ENCODE data around the gene GNA12.
"Not testable (repeated sequence)": the region's sequence is repeated elsewhere in the genome, so short reads cannot be mapped to it uniquely, and the experiment has no call there.

Gene GNA12

DNA sequence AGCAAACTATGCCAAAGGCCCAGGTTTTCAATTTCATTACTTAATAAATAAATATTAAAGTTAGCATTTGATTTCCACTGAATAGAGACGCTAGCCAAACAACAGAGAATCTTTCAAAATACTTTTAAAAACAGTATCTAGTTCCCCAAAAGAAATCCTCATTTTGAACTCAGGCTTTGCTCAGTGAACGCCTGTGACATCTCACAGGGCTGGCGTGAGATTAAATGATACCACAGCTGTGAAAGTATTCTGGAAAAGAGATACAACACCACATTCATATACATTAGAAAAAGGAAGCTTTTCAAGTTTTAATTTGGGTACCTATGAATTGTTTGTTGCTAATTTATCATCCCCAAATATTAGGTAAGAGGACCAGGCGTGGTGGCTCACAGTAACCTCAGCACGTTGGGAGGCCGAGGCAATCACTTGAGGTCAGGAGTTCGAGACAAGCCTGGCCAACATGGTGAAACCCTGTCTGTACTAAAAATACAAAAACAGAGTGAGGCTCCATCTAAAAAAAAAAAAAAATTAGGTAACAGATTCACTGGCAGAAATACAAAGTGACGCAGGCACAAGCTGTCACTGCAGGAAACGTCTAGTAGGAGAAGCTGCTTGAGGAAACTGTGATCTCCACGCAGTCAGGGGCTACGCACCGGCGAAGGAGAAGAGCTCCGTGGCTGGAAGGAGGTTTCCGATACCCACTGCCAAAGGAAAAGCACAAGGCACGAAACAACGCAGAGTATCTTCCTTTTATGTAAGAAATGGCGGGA is 106.2 kb downstream of the GNA12 start:
- TF ChIP-seq CTCF (IDR thresholded peaks at IDR 0.05; ENCODE audit: low read depth, low read length): no peak
- H3K4me3 ChIP-seq (ENCODE audit: low read depth, low read length): no peak overlapping the region

DNA sequence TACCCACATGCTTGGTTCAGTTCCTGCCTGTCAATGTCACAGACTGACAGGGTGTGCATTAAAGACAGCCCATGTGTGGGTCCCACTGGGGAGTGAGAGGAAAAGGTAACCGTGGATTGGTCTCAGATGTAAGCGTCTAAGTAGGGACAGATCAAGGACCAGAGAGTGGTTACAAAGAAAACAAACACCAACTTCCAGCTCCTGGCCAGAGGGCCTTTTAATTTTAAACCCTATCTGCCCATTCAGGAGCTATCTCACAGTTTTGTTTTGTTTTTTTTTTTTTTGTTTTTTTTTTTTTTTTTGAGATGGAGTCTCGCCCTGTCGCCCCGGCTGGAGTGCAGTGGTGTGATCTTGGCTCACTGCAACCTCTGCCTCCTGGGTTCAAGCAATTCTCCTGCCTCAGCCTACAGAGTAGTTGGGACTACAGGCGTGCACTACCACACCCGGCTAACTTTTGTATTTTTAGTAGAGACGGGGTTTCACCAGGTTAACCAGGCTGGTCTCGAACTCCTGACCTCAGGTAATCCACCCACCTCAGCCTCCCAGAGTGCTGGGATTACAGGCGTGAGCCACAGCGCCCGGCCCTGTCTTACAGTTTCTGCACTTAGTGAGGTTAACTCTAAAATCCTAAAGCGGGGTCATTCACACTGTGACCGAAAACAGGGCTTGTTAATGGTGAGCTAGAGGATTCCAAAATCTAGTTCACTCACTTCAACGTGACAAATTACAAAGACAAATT is 106.9 kb downstream of the GNA12 start:
- not testable (repeated sequence) for H3K4me3 ChIP-seq (ENCODE audit: low read depth, low read length)

DNA sequence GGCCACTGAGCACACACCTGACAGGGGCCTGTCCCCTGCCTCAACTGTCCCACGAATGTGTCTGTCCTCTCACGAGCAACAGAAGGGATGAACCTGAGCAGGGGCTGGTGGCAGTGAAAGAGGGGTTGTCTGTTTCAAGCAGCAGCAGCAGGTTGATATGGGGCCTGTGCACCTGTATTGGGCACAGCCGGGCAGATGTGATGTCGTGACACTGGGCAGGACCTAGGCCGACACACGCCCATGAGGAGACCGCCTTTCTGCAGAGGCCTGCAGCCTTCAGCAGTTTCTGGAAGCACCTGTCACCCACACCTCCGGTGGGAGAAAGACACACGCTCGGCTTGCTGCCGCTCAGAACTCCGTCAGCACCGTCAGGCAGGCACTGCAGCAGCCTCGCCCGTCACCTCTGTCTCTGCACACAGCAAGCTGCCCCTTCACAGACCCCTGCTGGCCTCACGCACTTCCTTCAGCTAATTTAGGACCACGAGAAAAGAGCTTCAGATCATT is 107.6 kb downstream of the GNA12 start:
- TF ChIP-seq CTCF (IDR thresholded peaks at IDR 0.05; ENCODE audit: low read depth, low read length): no peak
- H3K4me3 ChIP-seq (ENCODE audit: low read depth, low read length): no peak overlapping the region

- no peak for TF ChIP-seq CTCF (IDR thresholded peaks at IDR 0.05; ENCODE audit: low read depth, low read length)
- H3K4me3 ChIP-seq (ENCODE audit: low read depth, low read length): no peak overlapping the region
Observed at GRCh38 chr7:2735744-2736143, 108.4 kb downstream of the GNA12 start.

- no peak overlapping the region for H3K4me3 ChIP-seq (ENCODE audit: low read depth, low read length)
- TF ChIP-seq CTCF (IDR thresholded peaks at IDR 0.05; ENCODE audit: low read depth, low read length): no peak
Observed at GRCh38 chr7:2734751-2735571, 109.1 kb downstream of the GNA12 start.

DNA sequence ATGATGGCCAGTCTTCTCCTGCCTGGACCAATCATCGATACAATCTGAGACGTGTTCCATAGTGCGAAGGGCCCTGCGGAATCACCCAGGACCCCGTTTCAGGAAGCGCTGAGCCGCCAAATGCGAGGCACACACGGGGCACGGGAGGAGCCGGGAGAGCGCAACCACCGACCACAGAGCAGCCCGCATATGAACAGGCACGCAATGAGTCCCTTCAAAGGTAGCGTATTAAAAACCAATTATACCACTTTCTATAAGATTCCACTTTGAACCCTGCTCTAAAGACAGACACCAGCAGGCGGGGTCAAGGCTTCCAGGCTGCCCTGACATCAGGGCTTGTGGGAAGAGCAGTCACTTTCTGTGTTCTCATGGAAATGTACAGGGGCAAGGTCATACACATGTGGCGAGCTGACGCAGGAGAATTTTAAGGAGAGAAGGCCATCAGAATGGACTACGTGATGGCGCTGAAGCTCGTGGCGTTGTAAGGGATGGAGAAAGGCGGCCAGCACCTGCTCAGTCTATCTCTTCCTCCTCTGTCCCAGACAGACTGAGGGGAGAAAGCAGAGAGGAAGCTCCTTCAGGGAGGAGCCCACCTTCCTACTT is 109.9 kb downstream of the GNA12 start:
- no peak overlapping the region for H3K4me3 ChIP-seq (ENCODE audit: low read depth, low read length)
- no peak for TF ChIP-seq CTCF (IDR thresholded peaks at IDR 0.05; ENCODE audit: low read depth, low read length)

DNA sequence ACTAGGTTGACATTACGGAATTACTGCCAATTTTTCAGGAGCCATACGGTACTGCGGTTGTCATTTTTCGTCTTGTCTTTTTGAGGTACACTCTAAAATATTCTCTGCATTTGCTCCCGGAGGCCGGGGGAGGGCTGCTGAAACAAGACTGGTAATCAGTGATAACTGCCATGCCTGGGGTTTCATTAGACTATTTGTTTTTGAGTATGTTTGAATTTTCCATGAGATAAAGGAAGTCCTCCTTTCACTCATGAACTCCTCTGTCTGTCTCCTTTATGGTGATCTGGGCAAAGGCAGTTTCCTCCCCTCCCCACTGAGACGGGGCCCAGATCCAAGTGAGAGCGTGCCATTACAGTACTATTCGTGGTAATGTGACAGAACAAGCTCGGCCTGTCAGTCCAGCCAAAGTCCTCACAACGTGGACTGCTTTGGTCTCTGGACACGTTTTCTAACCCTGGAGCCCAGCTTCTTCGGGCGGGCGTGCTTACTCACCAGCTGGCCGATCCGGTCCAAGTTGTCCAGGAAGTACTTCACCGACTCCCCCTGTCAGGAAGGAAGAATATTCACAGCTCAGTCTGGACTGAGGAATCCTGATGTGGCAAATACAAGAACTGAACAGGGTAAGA is 111.0 kb downstream of the GNA12 start:
- H3K4me3 ChIP-seq (ENCODE audit: low read depth, low read length): no peak overlapping the region
- TF ChIP-seq CTCF (IDR thresholded peaks at IDR 0.05; ENCODE audit: low read depth, low read length): no peak
